Esophagus squamous epithelium (tissue), 5 donors: ENCODE data around the gene ATP5PD. TPM values are rescaled to one million over a fixed set of nuclear protein-coding genes. Genes with fewer than 3 reads are reported as not detected.
"Not testable (repeated sequence)": the region's sequence is repeated elsewhere in the genome, so short reads cannot be mapped to it uniquely, and the experiment has no call there.

ENCODE experiments used
- DNase-seq: peaks from one replicate; lab custom pipeline; 2025; lab: John Stamatoyannopoulos, UW
- H3K27ac ChIP-seq, 4 donors: fragments of 200-600 bp; sonication (generic); one replicate each; pipeline ENCODE4 v1.5.1; 2016 to 2019; ENCODE audit warnings: mild to moderate bottlenecking in 1 of 4
- H3K27me3 ChIP-seq, 4 donors: fragments of 200-600 bp; sonication (generic); 1 replicate in 3 of 4; 2 replicates in 1 of 4; pipeline versions ENCODE4 v1.5.1 to v1.6.0; 2017 to 2021; ENCODE audit warnings: antibody characterized with exemption in 1 of 4
- H3K36me3 ChIP-seq, 3 donors: fragments of 200-600 bp; sonication (generic); one replicate each; pipeline ENCODE4 v1.5.1; 2016 to 2019
- H3K4me1 ChIP-seq, 3 donors: fragments of 200-600 bp; sonication (generic); one replicate each; pipeline ENCODE4 v1.5.1; 2017 to 2019
- H3K4me3 ChIP-seq, 4 donors: fragments of 200-600 bp; sonication (generic); 1 replicate in 3 of 4; 2 replicates in 1 of 4; pipeline ENCODE4 v1.5.1; 2016 to 2019; ENCODE audit warnings: mild to moderate bottlenecking in 2 of 4, moderate library complexity in 1 of 4
- H3K9me3 ChIP-seq, 3 donors: fragments of 200-600 bp; sonication (generic); one replicate each; pipeline ENCODE4 v1.5.1; 2016 to 2019
- CTCF ChIP-seq, 6 experiments: fragments of 450-650 bp in 4 of 6; fragments of 200-600 bp in 2 of 6; sonication (generic) in 2 of 6; IDR thresholded peaks; one replicate each; pipeline ENCODE4 v1.5.1; 2016 to 2019; ENCODE audit warnings: antibody characterized with exemption in 6 of 6, mild to moderate bottlenecking in 4 of 6, moderate library complexity in 4 of 6
- POLR2A ChIP-seq, 4 donors: fragments of 450-650 bp; IDR thresholded peaks; one replicate each; pipeline ENCODE4 v1.6.1; 2017; ENCODE audit warnings: antibody characterized with exemption in 4 of 4, mild to moderate bottlenecking in 4 of 4, moderate library complexity in 3 of 4
- WGBS, 2 donors: methylation state at CpG; one replicate each; pipeline ENCODE4 v1.1.5; 2018; 5-methylcytosine and 5-hydroxymethylcytosine counted together
- intact Hi-C: fragments of 100-400 bp; cut with DNase I; formaldehyde crosslinking; loops from one replicate; pipeline ENCODE4 v1.15.0; 2022
- total RNA-seq, 4 donors: library from RNA; depleted of rRNA; stranded (reverse); fragments of >200 nt; gene quantifications; one replicate each; pipeline ENCODE4 v1.1.0, GENCODE V29; 2016
- donor health status: DM: yes; HTN: yes; CAD: no.

Gene ATP5PD
- total RNA-seq, 4 donors from 2014 or later: 252 to 300 (median 277) TPM

GRCh38 chr17:75030161-75030560 lies 16.6 kb downstream of the ATP5PD start:
- no peaks in the 10 kb centered on the region for H3K27me3 ChIP-seq
- no peak for TF ChIP-seq POLR2A (IDR thresholded peaks at IDR 0.05)
- TF ChIP-seq CTCF (IDR thresholded peaks at IDR 0.05): no peak
- WGBS, 2 donors: 82 to 85% methylated on average over 8 of the region's 8 CpGs
- no peak overlapping the region for H3K4me3 ChIP-seq
- H3K9me3 ChIP-seq: no peaks in the 10 kb centered on the region
- H3K4me1 ChIP-seq: peaks cover 30 to 66% (median 37%) of the 10 kb centered on the region in 3 donors
- H3K27ac ChIP-seq: no peak overlapping the region
- intact Hi-C loops: no loop called here
- no peak for DNase-seq
- H3K36me3 ChIP-seq: no peaks in the 10 kb centered on the region

- Histone ChIP-seq H3K27ac (peak overlapping the region in 3 of 4 donors; percentile 63 to 77 (median 75)), H3K36me3 (peaks cover 0 to 19% (median 6%) of the 10 kb centered on the region in 3 donors), H3K4me1 (peaks cover 7 to 31% (median 13%) of the 10 kb centered on the region in 3 donors)
- H3K27me3 ChIP-seq, H3K4me3 ChIP-seq, H3K9me3 ChIP-seq, intact Hi-C loops, DNase-seq: not testable (repeated sequence)
- WGBS, 2 donors: 15 to 35% methylated on average over 2 of the region's 2 CpGs
These were observed 20.1 kb downstream of the ATP5PD start for GRCh38 chr17:75026650-75027049.

GRCh38 chr17:75025398-75025734 lies 21.4 kb downstream of the ATP5PD start:
- H3K27me3 ChIP-seq, DNase-seq, intact Hi-C loops, H3K4me3 ChIP-seq, H3K9me3 ChIP-seq: not testable (repeated sequence)
- 73 to 100% methylated on average over 4 of the region's 9 CpGs for WGBS, 2 donors
- H3K27ac ChIP-seq: peak overlapping the region in 3 of 4 donors; percentile 63 to 77 (median 75)
- peaks cover 7 to 39% (median 13%) of the 10 kb centered on the region in 3 donors for H3K4me1 ChIP-seq
- H3K36me3 ChIP-seq: peaks cover 5 to 32% (median 16%) of the 10 kb centered on the region in 3 donors

- intact Hi-C loops: no loop called here
- no peak for DNase-seq
- no peaks in the 10 kb centered on the region for H3K27me3 ChIP-seq
- TF ChIP-seq CTCF (IDR thresholded peaks at IDR 0.05) (no peak), POLR2A (IDR thresholded peaks at IDR 0.05) (no peak)
- peaks cover 7 to 44% (median 13%) of the 10 kb centered on the region in 3 donors for H3K4me1 ChIP-seq
- WGBS, 2 donors: 88% methylated on average over 9 of the region's 10 CpGs
- H3K9me3 ChIP-seq: no peaks in the 10 kb centered on the region
- H3K4me3 ChIP-seq: no peak overlapping the region
- no peak overlapping the region for H3K27ac ChIP-seq
- H3K36me3 ChIP-seq: peaks cover 8 to 37% (median 21%) of the 10 kb centered on the region in 3 donors
These were observed 21.9 kb downstream of the ATP5PD start for GRCh38 chr17:75024686-75025397.

- intact Hi-C loops: no loop called here
- DNase-seq: no peak
- H3K27ac ChIP-seq: no peak overlapping the region
- 87 to 90% methylated on average over 18 to 19 of the region's 19 CpGs for WGBS, 2 donors
- TF ChIP-seq CTCF (IDR thresholded peaks at IDR 0.05): no peak
- no peak for TF ChIP-seq POLR2A (IDR thresholded peaks at IDR 0.05)
- no peaks in the 10 kb centered on the region for H3K9me3 ChIP-seq
- peaks cover 8 to 76% (median 21%) of the 10 kb centered on the region in 3 donors for H3K36me3 ChIP-seq
- H3K4me3 ChIP-seq: no peak overlapping the region
- H3K4me1 ChIP-seq: peaks cover 0 to 17% (median under 1%) of the 10 kb centered on the region in 3 donors
- H3K27me3 ChIP-seq: no peaks in the 10 kb centered on the region
These were observed 26.2 kb downstream of the ATP5PD start for GRCh38 chr17:75020331-75021110.

- Histone ChIP-seq H3K4me1 (peaks cover 0 to 17% (median 0%) of the 10 kb centered on the region in 3 donors), H3K27ac (no peak overlapping the region), H3K27me3 (no peaks in the 10 kb centered on the region), H3K36me3 (peaks cover 8 to 76% (median 21%) of the 10 kb centered on the region in 3 donors), H3K9me3 (no peaks in the 10 kb centered on the region), H3K4me3 (no peak overlapping the region)
- 86 to 89% methylated on average over 3 of the region's 3 CpGs for WGBS, 2 donors
- TF ChIP-seq CTCF (IDR thresholded peaks at IDR 0.05) (no peak), POLR2A (IDR thresholded peaks at IDR 0.05) (no peak)
- no peak for DNase-seq
- intact Hi-C loops: no loop called here
These were observed 27.1 kb downstream of the ATP5PD start for GRCh38 chr17:75019710-75020109.
